Activated CD8-positive, alpha-beta memory T cell treated with anti-CD3 and anti-CD28 coated beads, Interleukin-2, amount 10 ng/mL, durations not matched to agents 7 days and 5 days (primary cell): ENCODE measurements around the gene SMARCAD1. TPM values are rescaled to one million over a fixed set of nuclear protein-coding genes. Genes with fewer than 3 reads are reported as not detected.

ENCODE experiments used
- ATAC-seq: fragments of 150-1000 bp; cut with Tn5 transposase; one replicate; pipeline ENCODE4 v1.10.0; 2021; ENCODE audit warnings: moderate library complexity
- CTCF ChIA-PET: fragments of 350-600 bp; sonication (Branson Sonifier 250); formaldehyde crosslinking; loops from one replicate; lab custom pipeline; 2021; ENCODE audit warnings: antibody characterized with exemption; lab: Charles Lee
- DNase-seq: peaks from one replicate; pipeline ENCODE4 v3.0.0-alpha.2; 2020
- H3K27ac Mint-ChIP-seq: one replicate; pipeline ENCODE4 v1.8.0; 2021; ENCODE audit warnings: mild to moderate bottlenecking, mixed read lengths
- H3K27me3 Mint-ChIP-seq: one replicate; pipeline ENCODE4 v1.8.0; 2021; ENCODE audit warnings: mixed read lengths
- H3K36me3 Mint-ChIP-seq: one replicate; pipeline ENCODE4 v1.8.0; 2021; ENCODE audit warnings: mild to moderate bottlenecking, mixed read lengths
- H3K4me1 Mint-ChIP-seq: one replicate; pipeline ENCODE4 v1.8.0; 2021; ENCODE audit warnings: mixed read lengths
- H3K4me3 Mint-ChIP-seq: one replicate; pipeline ENCODE4 v1.8.0; 2021; ENCODE audit warnings: mild to moderate bottlenecking, moderate library complexity, mixed read lengths
- H3K9me3 Mint-ChIP-seq: one replicate; pipeline ENCODE4 v1.8.0; 2022; ENCODE audit warnings: low read depth, mixed read lengths
- total RNA-seq, 2 experiments: library from RNA; stranded (reverse); gene quantifications; one replicate each; pipeline ENCODE4 v1.2.3, GENCODE V29; 2021

Gene SMARCAD1
- total RNA-seq, 2 experiments from 2014 or later, result 27.5 to 33.2 TPM

DNA sequence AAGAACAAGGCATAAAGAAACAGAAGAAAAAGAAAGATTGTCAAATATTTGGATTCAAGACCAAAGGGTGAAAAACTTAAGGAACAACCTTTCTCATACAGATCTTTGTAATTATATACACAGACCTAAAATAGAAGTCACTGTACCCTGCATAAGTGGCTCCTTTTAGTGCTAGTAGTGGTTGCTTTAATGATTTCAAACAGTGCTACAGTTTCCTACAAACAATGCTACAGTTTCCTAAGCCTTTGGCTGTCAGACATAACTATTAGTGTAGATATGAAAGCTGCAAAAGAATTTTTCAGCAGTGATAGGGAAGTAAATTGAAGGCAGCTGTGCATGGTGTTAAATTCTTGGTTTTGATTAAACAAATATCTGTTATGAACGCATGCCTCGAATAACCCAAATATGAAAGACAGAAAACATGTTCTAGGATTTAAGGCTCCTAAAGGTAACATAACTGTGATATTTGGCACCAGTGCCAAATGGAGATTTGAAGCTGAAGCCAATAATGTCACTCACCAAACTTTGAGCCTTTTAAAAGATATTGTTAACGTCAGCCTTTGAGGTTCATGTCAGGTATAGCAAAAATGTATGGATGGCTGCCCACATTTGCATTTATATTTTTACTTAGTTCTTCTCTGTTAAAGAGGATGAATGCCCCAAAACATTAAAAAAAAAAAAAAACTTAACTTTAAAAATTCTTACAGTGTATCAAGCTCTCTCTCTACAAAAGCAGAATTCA, 36.6 kb downstream of the SMARCAD1 start:
- Mint-ChIP-seq H3K4me3 (no peak overlapping the region), H3K27ac (no peak overlapping the region), H3K4me1 (peaks cover 2% of the 10 kb centered on the region), H3K36me3 (peaks cover 38% of the 10 kb centered on the region), H3K9me3 (no peaks in the 10 kb centered on the region), H3K27me3 (no peaks in the 10 kb centered on the region)
- DNase-seq (no peak), ATAC-seq (no peak)
- CTCF ChIA-PET, result no interaction called here

DNA sequence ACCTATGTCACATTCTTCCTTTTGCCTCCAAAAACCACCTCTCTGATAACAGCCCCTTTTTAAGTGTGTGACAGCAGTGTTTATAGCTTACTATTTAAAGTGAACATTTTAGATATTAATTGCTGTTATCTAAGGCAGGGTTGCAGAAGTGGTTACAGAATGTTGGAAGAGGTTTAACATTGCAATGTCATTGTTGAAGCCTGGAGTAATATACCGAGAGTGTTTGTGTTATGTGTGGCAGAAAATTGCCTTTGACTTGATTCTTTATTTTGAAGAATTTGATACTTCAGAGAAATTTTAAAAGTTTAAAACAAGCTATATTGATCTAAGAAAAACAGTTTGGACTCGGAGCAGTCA, 37.1 kb downstream of the SMARCAD1 start:
- ATAC-seq, result no peak
- CTCF ChIA-PET, result no interaction called here
- Mint-ChIP-seq H3K27ac (no peak overlapping the region), H3K4me1 (peaks cover 2% of the 10 kb centered on the region), H3K4me3 (no peak overlapping the region), H3K9me3 (no peaks in the 10 kb centered on the region), H3K27me3 (no peaks in the 10 kb centered on the region), H3K36me3 (peaks cover 41% of the 10 kb centered on the region)
- DNase-seq, result no peak

DNA sequence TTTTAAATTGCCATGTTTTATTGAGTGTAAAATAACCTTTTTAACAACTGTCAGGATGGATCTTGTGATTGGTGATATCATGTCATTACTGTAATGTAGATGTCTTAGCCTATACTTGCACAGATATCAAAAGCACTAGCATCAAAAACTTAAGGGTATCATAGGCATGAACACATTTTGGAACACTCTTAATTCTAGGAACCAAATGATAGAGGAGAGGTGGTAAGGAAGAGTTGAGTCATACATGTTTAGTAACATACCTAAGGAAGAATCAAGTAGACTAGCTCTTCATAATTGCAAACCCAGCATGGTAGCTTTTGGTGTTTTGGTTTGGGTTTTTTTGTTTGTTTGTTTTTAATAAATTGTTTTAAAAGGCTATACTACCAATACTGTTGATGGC, 43.4 kb downstream of the SMARCAD1 start:
- Mint-ChIP-seq H3K36me3 (peaks cover 38% of the 10 kb centered on the region), H3K27me3 (no peaks in the 10 kb centered on the region), H3K4me1 (peaks cover 10% of the 10 kb centered on the region), H3K4me3 (no peak overlapping the region), H3K27ac (no peak overlapping the region), H3K9me3 (no peaks in the 10 kb centered on the region)
- ATAC-seq (no peak), DNase-seq (no peak)
- CTCF ChIA-PET, result no interaction called here

- CTCF ChIA-PET, result no interaction called here
Measured at GRCh38 chr4:94253036-94253435, 45.4 kb downstream of the SMARCAD1 start.

GRCh38 chr4:94256144-94256783, 48.6 kb downstream of the SMARCAD1 start:
- peaks cover 4% of the 10 kb centered on the region for H3K4me1 Mint-ChIP-seq
- H3K9me3 Mint-ChIP-seq, result no peaks in the 10 kb centered on the region
- CTCF ChIA-PET, result no interaction called here
- no peak overlapping the region for H3K27ac Mint-ChIP-seq
- H3K27me3 Mint-ChIP-seq, result no peaks in the 10 kb centered on the region
- peak; percentile 20 for ATAC-seq
- H3K36me3 Mint-ChIP-seq, result peaks cover 18% of the 10 kb centered on the region
- no peak overlapping the region for H3K4me3 Mint-ChIP-seq
- no peak for DNase-seq

More at GRCh38 chr4:94253036-94253435, 45.4 kb downstream of the SMARCAD1 start:
- no peaks in the 10 kb centered on the region for H3K27me3 Mint-ChIP-seq
- DNase-seq (no peak), ATAC-seq (no peak)
- H3K27ac Mint-ChIP-seq, result no peak overlapping the region
- H3K36me3 Mint-ChIP-seq, result peaks cover 32% of the 10 kb centered on the region
- H3K4me3 Mint-ChIP-seq, result no peak overlapping the region
- H3K9me3 Mint-ChIP-seq, result no peaks in the 10 kb centered on the region
- H3K4me1 Mint-ChIP-seq, result peaks cover 9% of the 10 kb centered on the region

GRCh38 chr4:94256828-94257227, 49.2 kb downstream of the SMARCAD1 start:
- DNase-seq (no peak), ATAC-seq (no peak)
- H3K27me3 Mint-ChIP-seq, result no peaks in the 10 kb centered on the region
- CTCF ChIA-PET, result no interaction called here
- H3K9me3 Mint-ChIP-seq, result no peaks in the 10 kb centered on the region
- no peak overlapping the region for H3K4me3 Mint-ChIP-seq
- no peak overlapping the region for H3K27ac Mint-ChIP-seq
- H3K4me1 Mint-ChIP-seq, result peaks cover 4% of the 10 kb centered on the region
- H3K36me3 Mint-ChIP-seq, result peaks cover 17% of the 10 kb centered on the region

DNA sequence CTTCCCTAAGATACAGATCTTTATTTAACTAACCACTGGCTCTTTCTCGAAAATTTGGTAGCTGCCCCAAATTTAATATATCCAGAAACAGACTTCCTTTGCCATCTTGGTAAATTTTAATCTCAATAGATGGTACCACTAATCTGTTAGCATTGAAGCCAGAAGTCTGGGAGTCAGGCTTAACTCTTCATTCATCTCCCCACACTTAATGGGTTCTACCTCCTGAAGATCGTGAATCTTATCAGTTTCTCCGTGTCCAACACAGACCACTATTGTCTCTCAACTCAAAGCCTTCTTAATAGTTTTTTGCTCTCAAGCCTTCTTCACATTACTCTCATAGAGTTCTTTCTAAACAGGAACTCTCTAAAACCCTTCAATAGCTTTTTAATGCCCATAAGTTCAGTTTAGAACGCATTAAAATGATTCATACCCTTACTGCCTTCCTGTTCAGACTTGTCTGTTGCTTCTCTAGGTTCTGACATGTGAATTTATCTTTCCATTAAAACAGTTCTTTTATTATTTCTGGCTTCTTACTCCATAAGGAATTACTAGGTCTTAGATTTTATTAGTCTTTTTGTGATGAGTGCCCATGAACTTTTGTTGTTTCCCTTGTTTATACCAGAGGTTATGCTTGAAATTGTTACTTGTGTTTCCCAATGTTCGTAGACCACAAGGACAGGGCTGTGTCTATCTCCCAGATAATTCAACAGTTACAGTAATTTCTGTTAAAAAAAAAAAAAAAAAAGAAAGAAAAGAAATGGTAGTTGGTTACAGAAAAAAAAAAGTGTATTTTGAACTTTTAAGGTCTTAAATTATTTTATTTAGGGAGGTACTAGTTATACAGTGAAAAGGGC, 54.7 kb downstream of the SMARCAD1 start:
- no peak overlapping the region for H3K4me3 Mint-ChIP-seq
- DNase-seq (no peak), ATAC-seq (no peak)
- H3K4me1 Mint-ChIP-seq, result peaks cover 3% of the 10 kb centered on the region
- CTCF ChIA-PET, result no interaction called here
- no peaks in the 10 kb centered on the region for H3K9me3 Mint-ChIP-seq
- H3K27me3 Mint-ChIP-seq, result no peaks in the 10 kb centered on the region
- no peak overlapping the region for H3K27ac Mint-ChIP-seq
- peaks cover 16% of the 10 kb centered on the region for H3K36me3 Mint-ChIP-seq

- no peak overlapping the region for H3K4me3 Mint-ChIP-seq
- H3K9me3 Mint-ChIP-seq, result no peaks in the 10 kb centered on the region
- H3K36me3 Mint-ChIP-seq, result peaks cover 19% of the 10 kb centered on the region
- no peak overlapping the region for H3K27ac Mint-ChIP-seq
- no peaks in the 10 kb centered on the region for H3K27me3 Mint-ChIP-seq
- no peak for ATAC-seq
- CTCF ChIA-PET, result no interaction called here
- DNase-seq, result no peak
- H3K4me1 Mint-ChIP-seq, result peaks cover 3% of the 10 kb centered on the region
Measured at GRCh38 chr4:94267037-94267436, 59.4 kb downstream of the SMARCAD1 start.

GRCh38 chr4:94271248-94271647, 63.6 kb downstream of the SMARCAD1 start:
- Mint-ChIP-seq H3K27me3 (no peaks in the 10 kb centered on the region), H3K4me3 (no peak overlapping the region), H3K9me3 (no peaks in the 10 kb centered on the region), H3K36me3 (peaks cover 18% of the 10 kb centered on the region), H3K27ac (no peak overlapping the region), H3K4me1 (peaks cover 3% of the 10 kb centered on the region)
- ATAC-seq, result no peak
- no peak for DNase-seq
- CTCF ChIA-PET, result no interaction called here

DNA sequence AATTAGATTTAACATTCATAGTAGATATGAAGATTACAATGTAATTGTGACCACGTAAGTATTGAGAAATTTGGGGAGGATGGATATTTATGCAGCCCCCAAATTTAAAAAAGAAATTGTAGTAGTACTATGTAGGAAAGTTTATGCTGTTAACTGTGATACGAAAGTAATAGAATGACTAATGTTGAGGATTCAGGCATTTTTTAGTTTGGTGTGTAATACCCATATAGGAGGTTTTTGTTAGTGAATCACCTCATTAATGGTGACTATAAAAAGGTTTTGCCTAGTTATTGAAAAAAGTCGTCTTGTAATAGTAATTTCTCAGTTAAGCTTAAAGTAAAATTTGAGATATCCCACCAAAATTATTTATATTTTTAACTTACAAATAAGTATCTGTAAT, 67.2 kb downstream of the SMARCAD1 start:
- Mint-ChIP-seq H3K36me3 (peaks cover 32% of the 10 kb centered on the region), H3K4me3 (no peak overlapping the region), H3K9me3 (no peaks in the 10 kb centered on the region), H3K27ac (no peak overlapping the region), H3K27me3 (no peaks in the 10 kb centered on the region), H3K4me1 (no peaks in the 10 kb centered on the region)
- CTCF ChIA-PET, result interaction anchor here (0.7 kb wide), 1 partner anchor 39 kb away, joined by 3 read pairs; no protein-coding TSS in a partner anchor
- DNase-seq, result no peak
- no peak for ATAC-seq

GRCh38 chr4:94276204-94276603, 68.5 kb downstream of the SMARCAD1 start:
- H3K27ac Mint-ChIP-seq, result no peak overlapping the region

DNA sequence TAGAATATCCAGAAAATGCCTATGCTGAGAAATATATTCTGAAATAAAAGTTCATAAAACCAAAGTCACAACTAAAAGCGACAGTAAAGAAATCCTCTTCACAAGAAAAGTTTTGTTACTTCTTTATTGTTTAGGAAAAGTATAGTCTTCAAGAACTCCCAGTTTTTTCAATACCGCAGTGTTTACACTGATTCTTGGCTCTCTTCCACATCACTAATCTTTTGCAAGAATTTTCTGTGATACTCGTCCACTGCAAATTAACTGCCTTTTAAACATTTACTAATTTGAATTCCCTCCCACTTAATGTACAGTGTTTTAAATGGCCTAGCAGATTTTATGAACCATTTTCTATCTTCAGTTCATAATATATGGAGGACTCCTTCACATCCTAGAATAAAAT, 69.9 kb downstream of the SMARCAD1 start:
- CTCF ChIA-PET, result no interaction called here
- Mint-ChIP-seq H3K4me1 (no peaks in the 10 kb centered on the region), H3K27me3 (no peaks in the 10 kb centered on the region), H3K9me3 (no peaks in the 10 kb centered on the region), H3K4me3 (no peak overlapping the region), H3K27ac (no peak overlapping the region), H3K36me3 (peaks cover 38% of the 10 kb centered on the region)
- DNase-seq (no peak), ATAC-seq (no peak)

More at GRCh38 chr4:94276204-94276603, 68.5 kb downstream of the SMARCAD1 start:
- Mint-ChIP-seq H3K4me3 (no peak overlapping the region), H3K36me3 (peaks cover 34% of the 10 kb centered on the region), H3K27me3 (no peaks in the 10 kb centered on the region), H3K4me1 (no peaks in the 10 kb centered on the region), H3K9me3 (no peaks in the 10 kb centered on the region)
- ATAC-seq, result no peak
- no peak for DNase-seq
- CTCF ChIA-PET, result no interaction called here

DNA sequence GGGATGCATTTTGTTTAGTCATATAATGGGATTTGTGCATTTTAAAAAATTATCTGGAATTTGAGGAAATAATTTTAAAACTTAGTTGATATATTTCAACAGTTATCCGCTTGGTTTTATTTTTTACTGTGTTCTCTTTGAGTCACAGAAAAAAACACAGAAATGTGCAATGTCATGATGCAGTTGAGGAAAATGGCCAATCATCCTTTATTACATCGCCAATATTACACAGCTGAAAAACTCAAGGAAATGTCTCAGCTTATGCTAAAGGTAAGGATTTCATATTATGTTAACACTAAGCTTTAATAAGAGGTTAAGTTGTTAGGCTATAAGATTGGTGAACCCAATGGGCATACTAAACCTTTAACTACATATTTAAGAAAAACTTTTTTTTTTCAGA, 71.1 kb downstream of the SMARCAD1 start:
- ATAC-seq (no peak), DNase-seq (no peak)
- CTCF ChIA-PET, result no interaction called here
- Mint-ChIP-seq H3K4me3 (no peak overlapping the region), H3K27ac (no peak overlapping the region), H3K9me3 (no peaks in the 10 kb centered on the region), H3K27me3 (no peaks in the 10 kb centered on the region), H3K36me3 (peaks cover 44% of the 10 kb centered on the region), H3K4me1 (no peaks in the 10 kb centered on the region)
